HFF-Myc (cell line): ENCODE results near the gene DUSP9.
"Not testable (repeated sequence)": the region's sequence is repeated elsewhere in the genome, so short reads cannot be mapped to it uniquely, and the experiment has no call there.

Experiments used
- DNase-seq: peaks from one replicate; pipeline ENCODE4 v3.0.0-alpha.2; 2011; ENCODE audit warnings: low read depth; ENCODE audit errors: extremely low read depth
- H3K4me3 ChIP-seq: replicated peaks from 2 replicates; pipeline ENCODE4 v1.5.1; 2011; ENCODE audit warnings: low read depth, mild to moderate bottlenecking, control low read depth, low read length
- TF ChIP-seq, protein P1 (sequence below): IDR thresholded peaks from 2 replicates; pipeline ENCODE4 v1.5.1; 2012; ENCODE audit warnings: mild to moderate bottlenecking, low read depth, low read length, control low read depth; ENCODE audit errors: missing control alignments

The DUSP9 gene

DNA sequence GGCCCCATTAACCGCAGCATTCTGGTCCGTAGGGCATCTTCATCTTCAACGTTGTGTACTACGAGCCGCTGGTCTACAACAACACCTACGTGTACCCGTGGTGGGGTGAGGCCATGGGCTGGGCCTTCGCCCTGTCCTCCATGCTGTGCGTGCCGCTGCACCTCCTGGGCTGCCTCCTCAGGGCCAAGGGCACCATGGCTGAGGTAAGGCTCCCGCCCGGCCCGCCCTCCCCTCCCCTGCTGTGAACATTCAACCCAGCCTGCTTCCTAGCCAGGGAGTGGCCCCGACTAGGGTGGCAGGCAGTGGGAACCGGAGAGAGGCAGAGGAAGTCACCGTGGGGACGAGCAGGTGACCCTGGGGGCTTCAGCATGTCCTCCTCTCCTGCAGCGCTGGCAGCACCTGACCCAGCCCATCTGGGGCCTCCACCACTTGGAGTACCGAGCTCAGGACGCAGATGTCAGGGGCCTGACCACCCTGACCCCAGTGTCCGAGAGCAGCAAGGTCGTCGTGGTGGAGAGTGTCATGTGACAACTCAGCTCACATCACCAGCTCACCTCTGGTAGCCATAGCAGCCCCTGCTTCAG lies 47.8 kb downstream of the DUSP9 start:
- TF ChIP-seq, protein P1, sequence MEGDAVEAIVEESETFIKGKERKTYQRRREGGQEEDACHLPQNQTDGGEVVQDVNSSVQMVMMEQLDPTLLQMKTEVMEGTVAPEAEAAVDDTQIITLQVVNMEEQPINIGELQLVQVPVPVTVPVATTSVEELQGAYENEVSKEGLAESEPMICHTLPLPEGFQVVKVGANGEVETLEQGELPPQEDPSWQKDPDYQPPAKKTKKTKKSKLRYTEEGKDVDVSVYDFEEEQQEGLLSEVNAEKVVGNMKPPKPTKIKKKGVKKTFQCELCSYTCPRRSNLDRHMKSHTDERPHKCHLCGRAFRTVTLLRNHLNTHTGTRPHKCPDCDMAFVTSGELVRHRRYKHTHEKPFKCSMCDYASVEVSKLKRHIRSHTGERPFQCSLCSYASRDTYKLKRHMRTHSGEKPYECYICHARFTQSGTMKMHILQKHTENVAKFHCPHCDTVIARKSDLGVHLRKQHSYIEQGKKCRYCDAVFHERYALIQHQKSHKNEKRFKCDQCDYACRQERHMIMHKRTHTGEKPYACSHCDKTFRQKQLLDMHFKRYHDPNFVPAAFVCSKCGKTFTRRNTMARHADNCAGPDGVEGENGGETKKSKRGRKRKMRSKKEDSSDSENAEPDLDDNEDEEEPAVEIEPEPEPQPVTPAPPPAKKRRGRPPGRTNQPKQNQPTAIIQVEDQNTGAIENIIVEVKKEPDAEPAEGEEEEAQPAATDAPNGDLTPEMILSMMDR: no peak
- H3K4me3 ChIP-seq: no peak overlapping the region
- no peak for DNase-seq

DNA sequence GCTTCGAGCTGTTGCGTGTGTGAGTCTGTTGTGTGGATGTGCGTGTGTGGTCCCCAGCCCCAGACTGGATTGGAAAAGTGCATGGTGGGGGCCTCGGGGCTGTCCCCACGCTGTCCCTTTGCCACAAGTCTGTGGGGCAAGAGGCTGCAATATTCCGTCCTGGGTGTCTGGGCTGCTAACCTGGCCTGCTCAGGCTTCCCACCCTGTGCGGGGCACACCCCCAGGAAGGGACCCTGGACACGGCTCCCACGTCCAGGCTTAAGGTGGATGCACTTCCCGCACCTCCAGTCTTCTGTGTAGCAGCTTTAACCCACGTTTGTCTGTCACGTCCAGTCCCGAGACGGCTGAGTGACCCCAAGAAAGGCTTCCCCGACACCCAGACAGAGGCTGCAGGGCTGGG lies 49.1 kb downstream of the DUSP9 start:
- no peak overlapping the region for H3K4me3 ChIP-seq
- no peak for DNase-seq
- TF ChIP-seq, protein P1: no peak

DNA sequence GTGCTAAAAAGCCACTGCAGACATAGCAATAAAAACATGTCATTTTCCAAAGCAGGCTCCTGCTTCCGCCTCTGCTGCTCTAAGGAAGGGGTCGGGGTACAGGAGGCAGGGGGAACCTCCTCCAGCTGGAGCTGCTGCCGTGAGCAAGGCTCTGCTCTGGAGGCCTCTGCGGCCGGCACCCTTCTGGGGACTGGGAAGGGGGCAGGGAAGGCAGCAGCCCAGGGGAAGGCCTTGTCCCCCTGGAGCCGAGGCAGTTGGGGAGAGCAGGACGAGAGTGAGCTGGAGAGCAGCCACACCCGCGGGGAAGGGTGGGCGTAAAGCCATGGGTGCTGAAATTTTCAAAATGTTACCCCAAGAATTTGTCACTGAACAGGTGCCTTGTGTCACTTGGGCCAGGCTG lies 49.5 kb downstream of the DUSP9 start:
- not testable (repeated sequence) for H3K4me3 ChIP-seq, DNase-seq

DNA sequence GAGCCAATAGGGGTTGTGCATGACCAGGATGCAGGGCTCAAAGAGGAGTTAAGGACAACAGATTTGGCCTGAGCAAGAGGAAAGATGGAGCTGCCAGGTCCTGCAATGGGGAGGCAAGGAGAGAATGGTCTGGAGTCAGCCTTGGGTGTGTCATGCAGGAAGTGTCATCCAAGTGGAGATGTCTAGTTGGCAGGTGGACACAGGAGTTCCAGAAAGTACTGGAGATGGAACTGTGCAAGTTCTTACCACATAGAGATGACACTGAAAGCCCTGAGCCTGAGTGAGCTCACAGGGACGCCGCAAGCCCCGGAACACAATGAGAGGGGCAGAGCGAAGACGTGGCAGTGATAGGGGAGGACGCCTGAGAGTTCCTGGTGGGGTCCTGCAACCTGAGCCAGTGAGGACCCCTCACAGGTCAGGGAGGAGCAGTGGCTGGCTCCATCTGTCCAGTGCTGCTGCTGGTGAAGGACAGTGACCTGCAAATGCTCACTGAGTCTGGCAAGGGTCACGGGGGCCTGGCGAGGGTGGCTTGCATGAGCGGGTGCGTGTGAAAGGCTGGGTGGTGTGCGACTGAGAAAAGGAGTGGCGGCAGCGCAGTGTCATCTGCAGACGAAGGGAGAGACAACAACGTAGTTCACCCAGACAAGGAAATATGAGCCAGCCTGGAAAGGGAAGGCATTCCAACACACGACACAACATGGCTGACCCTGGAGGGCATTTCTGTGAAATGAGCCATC lies 50.2 kb downstream of the DUSP9 start:
- H3K4me3 ChIP-seq, DNase-seq: not testable (repeated sequence)

DNA sequence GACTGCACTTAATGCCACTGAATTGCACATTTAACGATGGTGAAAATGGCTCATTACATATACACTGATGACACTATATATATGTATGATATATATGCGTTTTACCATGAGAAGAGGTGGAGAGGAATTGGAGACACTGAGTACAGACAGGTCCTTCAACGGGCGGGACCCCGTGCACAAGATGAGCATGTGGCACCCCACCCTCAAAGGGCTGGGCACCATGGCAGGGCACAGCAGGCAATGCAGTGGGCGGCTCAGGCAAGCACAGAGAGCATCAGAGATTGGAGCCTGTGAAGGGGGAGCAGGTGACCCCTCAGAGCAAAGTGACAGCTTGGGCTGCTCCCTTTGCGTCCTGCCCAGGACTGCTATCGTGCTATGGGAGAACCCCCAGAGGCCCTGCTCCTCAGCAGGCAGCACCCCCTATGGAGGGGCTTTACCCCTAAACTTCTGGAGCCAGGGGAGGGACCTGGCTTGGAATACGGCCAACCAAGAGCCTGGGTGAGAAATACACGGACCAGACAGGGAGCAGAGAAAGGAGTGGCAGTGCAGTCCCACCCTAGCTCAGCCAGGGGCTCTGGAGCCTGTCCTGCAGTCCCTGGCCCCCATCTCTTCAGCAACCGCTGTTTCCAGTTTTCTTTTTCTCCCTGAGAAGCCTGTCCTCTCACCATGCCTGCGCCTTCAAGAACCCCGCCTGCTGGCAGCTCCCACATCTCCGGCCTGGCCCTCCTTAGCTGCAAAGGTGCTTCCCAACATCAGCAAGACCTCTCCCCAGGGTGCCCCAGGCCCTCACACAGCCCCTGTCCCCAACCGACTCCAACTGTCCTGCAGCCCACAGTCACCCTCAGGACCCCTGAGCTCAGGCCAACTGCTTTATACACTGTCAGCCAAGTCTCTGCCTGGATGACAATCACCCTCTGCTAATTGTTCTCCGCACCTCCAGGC lies 51.2 kb downstream of the DUSP9 start:
- no peak overlapping the region for H3K4me3 ChIP-seq
- no peak for DNase-seq
- TF ChIP-seq, protein P1: no peak

DNA sequence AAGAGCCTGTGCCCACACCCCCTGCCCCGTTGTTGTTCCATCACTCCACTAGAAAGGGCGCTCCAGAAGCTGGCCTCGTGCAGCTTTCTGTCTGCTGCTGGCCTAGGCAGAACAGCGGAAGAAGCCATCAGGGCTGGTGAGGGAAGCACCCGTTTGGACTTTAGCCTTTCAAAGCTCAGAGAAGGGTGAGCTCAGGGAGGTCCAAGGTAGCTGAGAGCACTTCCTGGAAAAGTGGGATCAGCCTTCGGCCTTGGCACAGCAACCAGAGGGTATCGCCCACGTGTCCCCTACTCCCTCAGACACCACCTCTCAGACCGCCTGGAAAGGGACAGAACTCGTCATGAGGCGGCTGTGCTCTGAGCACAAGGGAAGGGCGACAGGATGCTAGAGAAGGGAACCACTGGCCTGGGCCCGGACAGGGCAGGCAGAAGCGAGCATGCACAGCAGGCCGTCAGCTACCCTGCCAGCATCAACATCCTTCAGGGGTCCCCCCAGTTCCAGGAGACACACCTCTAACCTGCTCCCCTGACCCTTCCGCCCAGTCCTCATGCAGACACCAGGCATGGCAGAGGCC lies 52.3 kb downstream of the DUSP9 start:
- not testable (repeated sequence) for DNase-seq, H3K4me3 ChIP-seq

DNA sequence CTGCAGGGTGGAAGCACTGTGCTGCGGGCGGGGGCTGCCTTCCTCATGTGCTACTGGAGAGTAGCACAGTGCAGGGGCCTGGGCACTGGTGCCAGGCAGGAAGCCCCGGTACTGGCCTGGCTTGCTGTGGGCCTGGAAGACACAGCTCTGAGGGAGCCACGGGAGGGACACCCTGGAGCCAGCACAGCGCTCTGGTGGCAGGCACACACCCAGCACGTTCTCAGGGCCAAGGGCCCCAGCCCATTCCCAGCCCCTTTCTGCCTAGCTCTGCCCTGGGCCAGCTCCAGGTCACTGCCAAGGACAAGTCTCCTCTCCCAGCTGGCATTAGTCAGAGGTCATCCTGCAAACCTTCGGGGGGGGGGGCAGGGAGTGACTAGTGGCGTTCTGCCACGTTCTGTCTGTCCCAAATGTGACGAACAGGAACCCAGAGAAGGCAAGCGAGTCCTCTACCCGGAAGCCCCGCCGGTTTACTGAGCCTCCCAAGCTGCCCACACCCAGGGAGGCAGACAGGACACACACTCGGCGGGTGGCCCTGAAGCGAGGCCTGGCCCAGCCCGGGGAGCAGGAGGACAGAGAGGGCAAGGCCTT lies 52.9 kb downstream of the DUSP9 start:
- not testable (repeated sequence) for H3K4me3 ChIP-seq, DNase-seq

DNA sequence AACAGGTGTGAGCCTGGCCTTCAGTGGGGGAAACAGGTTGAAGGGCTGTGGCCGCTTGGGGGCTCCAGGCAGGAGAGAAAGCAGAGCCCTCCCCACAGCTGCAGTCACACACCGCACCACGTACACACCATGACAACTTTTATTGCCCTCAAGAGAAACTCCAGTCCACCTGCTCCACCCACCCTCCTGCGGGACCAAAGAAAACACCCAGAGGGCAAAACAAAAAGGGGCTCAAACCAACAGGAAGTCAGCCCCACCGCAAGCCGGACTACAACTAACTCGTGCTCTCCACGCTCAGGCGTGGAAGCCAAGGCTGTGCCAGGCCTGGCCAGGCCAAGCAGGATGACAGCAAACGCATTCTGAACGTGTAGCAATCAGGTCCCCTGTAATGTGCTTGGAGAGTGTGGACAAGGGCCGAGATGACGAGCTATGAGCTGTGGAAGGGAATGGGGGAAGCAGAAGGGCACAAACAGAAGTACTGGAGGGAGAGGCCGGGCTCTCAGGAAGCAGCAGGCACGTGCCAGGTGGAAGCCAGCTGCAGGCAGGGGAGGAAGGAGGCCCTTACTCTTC lies 53.5 kb downstream of the DUSP9 start:
- H3K4me3 ChIP-seq: no peak overlapping the region
- no peak for DNase-seq
- TF ChIP-seq, protein P1: no peak
